Activated CD4-positive, alpha-beta T cell treated with anti-CD3 and anti-CD28 coated beads, Interleukin-2, amount 50 U/mL, for 16 hours (primary cell): ENCODE results near the gene RAMP2.

Experiments
- DNase-seq: peaks from one replicate; pipeline ENCODE4 v3.0.0-alpha.2; 2020

The RAMP2 gene

DNA sequence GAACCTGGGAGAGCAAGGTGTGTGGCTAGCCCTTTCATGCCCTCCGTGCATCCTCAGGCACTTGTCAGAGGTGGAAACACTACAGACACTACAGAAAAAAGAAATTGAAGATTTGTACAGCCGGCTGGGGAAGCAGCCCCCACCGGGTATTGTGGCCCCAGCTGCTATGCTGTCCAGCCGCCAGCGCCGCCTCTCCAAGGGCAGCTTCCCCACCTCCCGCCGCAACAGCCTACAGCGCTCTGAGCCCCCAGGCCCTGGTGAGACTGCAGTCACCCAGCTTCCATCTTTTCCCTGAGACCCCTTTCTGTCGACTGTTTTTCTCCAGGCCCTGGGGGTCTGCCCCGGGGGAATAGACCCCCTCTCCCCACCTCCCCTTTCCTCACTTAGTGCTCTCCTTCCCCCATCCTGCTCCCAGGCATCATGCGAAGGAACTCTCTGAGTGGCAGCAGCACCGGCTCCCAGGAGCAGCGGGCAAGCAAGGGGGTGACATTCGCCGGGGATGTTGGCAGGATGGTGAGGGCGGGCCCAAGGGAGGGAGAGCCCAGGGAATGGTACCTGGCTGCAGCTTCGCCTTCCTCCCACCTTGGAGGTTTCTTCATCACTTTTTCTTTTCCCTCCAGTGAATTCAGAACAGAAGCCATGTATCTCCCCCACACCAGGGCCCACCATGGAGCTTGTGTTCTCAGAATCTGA is 35.2 kb downstream of the RAMP2 start:
- DNase-seq = no peak

DNA sequence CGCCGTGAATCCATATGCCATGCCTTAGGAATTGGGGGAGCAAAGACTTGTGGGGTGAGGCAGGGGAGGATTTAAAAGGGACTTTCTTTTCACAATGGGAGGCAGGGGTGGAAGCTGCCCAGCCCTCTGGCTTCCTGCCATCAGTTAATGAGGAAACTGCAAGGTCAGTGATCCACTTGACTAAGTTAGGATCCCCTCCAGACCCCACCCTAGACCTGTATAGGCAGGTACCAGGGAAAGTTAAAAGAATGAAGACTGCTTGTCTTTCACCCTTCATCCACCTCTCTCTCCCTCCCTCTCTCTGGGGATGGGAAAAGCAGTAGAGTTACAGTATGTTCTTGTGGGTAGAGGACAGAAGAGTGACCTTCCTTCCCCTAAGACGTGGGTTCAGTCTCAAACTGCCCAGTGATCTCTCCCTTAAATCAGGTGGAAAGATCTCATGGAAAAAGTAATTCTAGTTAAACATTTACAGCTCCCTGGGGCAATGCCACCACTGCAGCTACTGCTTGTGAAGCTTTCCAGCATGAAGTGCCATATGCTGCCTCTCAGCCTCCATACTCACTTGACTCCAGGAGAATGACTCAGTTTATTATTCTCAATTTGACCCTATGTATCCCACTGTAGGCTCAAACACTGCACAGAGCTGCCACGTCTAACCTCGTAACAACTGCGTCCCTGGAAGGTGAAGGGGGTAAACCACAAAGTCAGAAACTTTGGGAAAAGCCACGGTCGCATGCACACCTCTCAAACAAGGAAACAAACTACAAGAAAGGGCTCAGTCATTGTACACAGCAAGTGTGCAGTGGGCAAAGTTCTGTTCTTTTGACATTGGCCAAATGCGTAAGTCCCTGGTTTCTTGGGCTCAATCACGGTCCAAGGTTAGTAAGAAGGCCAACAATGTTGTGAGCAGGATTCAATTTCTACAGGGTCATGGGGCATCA is 36.3 kb downstream of the RAMP2 start:
- DNase-seq = no peak

DNA sequence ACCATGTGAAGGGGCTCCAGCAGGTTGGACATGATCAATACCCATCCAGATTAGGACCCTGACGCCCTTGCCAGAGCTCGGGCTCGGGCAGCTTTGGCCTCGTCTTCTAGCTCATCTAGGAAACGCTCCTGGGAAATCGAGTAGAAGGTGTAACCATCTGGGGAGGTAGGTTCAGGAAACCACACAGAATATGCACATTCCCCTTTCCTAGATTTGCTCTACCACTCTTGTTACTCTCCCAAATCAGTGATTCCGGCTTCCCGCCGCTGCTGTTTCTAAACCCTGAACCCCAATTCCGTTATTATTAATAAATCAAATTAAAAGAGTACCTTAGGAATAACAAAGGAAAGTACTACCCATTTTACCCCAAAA is 37.0 kb downstream of the RAMP2 start:
- no peak for DNase-seq

DNA sequence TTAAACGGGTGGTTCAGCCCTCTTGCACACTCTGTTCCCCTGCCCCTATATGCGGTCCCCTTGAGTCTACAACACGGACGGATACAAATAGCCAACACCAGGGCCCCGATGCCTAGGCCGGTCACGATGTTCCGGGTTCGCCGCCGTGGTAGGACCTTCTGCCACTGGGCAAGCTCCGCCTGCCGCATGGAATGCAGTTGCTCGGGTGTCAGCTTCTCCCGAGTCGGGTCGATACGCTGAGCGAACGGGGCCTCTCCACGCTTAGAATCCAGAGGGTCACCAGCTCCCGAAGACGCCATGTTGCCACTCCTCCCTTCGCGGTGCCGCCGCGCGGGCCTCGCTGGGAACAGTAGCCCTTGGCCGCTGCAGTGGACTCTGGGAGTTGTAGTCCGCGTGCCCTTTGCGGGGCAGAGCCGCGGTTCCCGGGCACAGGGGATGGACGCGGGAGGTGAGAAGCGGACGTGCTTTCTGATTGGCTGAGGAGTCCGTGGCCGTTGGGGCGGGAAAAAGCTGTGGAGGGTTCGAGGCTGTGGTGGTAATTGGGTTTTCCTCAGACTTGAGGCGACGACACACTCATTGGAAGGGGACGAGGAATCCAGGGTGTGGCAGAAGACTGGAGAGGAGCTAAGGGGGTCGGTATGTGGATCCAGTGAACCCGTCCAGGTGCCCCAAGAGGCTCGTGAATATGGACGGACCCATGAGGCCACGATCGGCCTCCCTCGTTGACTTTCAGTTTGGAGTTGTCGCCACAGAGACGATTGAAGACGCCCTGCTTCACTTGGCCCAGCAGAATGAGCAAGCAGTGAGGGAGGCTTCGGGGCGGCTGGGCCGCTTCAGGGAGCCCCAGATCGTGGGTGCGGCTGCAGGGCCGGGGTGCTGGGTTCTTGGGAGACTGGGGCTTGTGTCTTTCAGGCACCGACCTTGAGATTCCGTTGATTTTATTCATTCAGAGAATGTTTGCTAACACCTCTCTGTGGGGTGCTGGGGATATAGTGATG is 37.7 kb downstream of the RAMP2 start, which contains the start of the genes CNTD1 and COA3:
CNTD1 (plus strand) TSS at position 479 of the 998 bp plus-strand sequence; CDS start at position 686, 207 bp downstream.
COA3 (minus strand) TSS at position 322 of the 998 bp plus-strand sequence; CDS start at position 299, 23 bp downstream.
- DNase-seq = peak; percentile 89

- no peak for DNase-seq
Measured at GRCh38 chr17:42803074-42803883, 42.3 kb downstream of the RAMP2 start.

DNA sequence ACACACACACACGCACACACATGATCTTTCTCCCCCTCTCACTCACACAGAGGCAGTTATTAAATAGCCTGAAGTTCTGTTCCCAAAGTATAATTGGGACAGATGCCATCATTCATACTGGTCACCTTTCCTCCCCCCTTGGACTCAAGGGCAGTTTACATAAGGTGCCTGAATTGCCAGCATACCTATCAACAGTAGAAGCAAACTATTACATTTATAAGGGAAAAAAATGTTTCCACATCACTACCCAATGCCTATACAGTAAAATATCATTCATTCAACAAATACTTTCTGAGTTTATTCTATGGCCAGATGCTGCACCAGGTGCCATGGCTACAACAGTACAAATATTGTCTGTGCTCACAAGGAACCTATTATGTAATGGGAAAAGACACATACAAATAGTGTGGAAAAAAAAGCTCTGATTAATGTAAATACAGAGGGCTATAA is 43.9 kb downstream of the RAMP2 start:
- DNase-seq = no peak

- DNase-seq = no peak
Measured at GRCh38 chr17:42806249-42806648, 45.2 kb downstream of the RAMP2 start.

GRCh38 chr17:42809250-42809649 is 48.2 kb downstream of the RAMP2 start:
- no peak for DNase-seq
